K562 (cell line): ENCODE data around the gene DHRS13. TPM values are rescaled to one million over a fixed set of nuclear protein-coding genes. Genes with fewer than 3 reads are reported as not detected.
A peak's percentile ranks its signal among the peaks of the same experiment; 100 is the strongest.

Experiments
- CREBBP ChIP-seq: IDR thresholded peaks from one replicate; pipeline ENCODE4 v1.6.1; 2012; ENCODE audit warnings: low read depth, mild to moderate bottlenecking, control low read depth, inconsistent platforms, low read length
- FOS ChIP-seq: IDR thresholded peaks from 3 replicates; pipeline ENCODE4 v1.6.1; 2011; ENCODE audit not compliant: insufficient read length; ENCODE audit errors: extremely low read depth
- GATAD2A ChIP-seq: fragments of 450-650 bp; IDR thresholded peaks from 2 replicates; pipeline ENCODE4 v1.6.1; 2017
- IFI16 ChIP-seq: fragments of 250-450 bp; sonication (Bioruptor Pico); IDR thresholded peaks from 2 replicates; pipeline ENCODE4 v2.1.2; 2022; ENCODE audit warnings: mild to moderate bottlenecking, inconsistent platforms
- MTA3 ChIP-seq: fragments of 450-650 bp; formaldehyde crosslinking; IDR thresholded peaks from 2 replicates; pipeline ENCODE4 v1.6.1; 2017; ENCODE audit warnings: mild to moderate bottlenecking, borderline replicate concordance
- REST ChIP-seq, 2 experiments: fragments of 450-650 bp; formaldehyde crosslinking in 1 of 2; IDR thresholded peaks; 2 replicates each; pipeline versions ENCODE4 v1.4.0 to v1.6.1; 2014 to 2020; ENCODE audit warnings: mild to moderate bottlenecking in 2 of 2, borderline replicate concordance in 1 of 2, low read depth in 1 of 2
- SMAD3 ChIP-seq: fragments of 450-650 bp; formaldehyde crosslinking; conservative IDR thresholded peaks from 2 replicates; pipeline ENCODE4 v1.4.0; 2020; ENCODE audit warnings: mild to moderate bottlenecking
- polyA plus RNA-seq, 8 experiments: library from polyadenylated mRNA; depleted of rRNA in 4 of 8; stranded (reverse) in 5 of 8; unstranded in 3 of 8; fragments of >200 nt; fragmentation: Nextera tagmentation in 2 of 8; fragmentation: Illumina TruSeq in 1 of 8; extraction: Ambion mirVana in 2 of 8; extraction: Trizol in 1 of 8; gene quantifications; 2 replicates each; pipeline versions ENCODE4 v1.2.1 to v1.2.3, GENCODE V29; 2011 to 2014; ENCODE audit warnings: inconsistent platforms in 1 of 8, missing spikeins in 1 of 8
- total RNA-seq, 7 experiments: library from RNA; depleted of rRNA in 6 of 7; stranded (reverse); fragments of >200 nt in 6 of 7; fragmentation: Illumina TruSeq in 2 of 7; extraction: Trizol in 2 of 7; gene quantifications; 2 replicates each; pipeline versions ENCODE4 v1.2.1 to v1.2.3, GENCODE V29; 2011 to 2021; ENCODE audit warnings: low replicate concordance in 1 of 7
- TF ChIP-seq, protein P1 (sequence below), 2 experiments: fragments of 450-650 bp; IDR thresholded peaks; 2 replicates each; pipeline ENCODE4 v1.6.1; 2016; ENCODE audit warnings: mild to moderate bottlenecking in 2 of 2, borderline replicate concordance in 1 of 2, low read depth in 1 of 2, moderate library complexity in 1 of 2

The DHRS13 gene
- total and polyA plus RNA-seq, 9 of the 15 experiments (the other 6 are each of a cell fraction or from before 2014, with no cell fraction given): 0.32 to 52.3 (median 34.3) TPM; not detected in 1

GRCh38 chr17:28902819-28903545 is at the start of gene DHRS13 (continued):
- TF ChIP-seq, protein P1, sequence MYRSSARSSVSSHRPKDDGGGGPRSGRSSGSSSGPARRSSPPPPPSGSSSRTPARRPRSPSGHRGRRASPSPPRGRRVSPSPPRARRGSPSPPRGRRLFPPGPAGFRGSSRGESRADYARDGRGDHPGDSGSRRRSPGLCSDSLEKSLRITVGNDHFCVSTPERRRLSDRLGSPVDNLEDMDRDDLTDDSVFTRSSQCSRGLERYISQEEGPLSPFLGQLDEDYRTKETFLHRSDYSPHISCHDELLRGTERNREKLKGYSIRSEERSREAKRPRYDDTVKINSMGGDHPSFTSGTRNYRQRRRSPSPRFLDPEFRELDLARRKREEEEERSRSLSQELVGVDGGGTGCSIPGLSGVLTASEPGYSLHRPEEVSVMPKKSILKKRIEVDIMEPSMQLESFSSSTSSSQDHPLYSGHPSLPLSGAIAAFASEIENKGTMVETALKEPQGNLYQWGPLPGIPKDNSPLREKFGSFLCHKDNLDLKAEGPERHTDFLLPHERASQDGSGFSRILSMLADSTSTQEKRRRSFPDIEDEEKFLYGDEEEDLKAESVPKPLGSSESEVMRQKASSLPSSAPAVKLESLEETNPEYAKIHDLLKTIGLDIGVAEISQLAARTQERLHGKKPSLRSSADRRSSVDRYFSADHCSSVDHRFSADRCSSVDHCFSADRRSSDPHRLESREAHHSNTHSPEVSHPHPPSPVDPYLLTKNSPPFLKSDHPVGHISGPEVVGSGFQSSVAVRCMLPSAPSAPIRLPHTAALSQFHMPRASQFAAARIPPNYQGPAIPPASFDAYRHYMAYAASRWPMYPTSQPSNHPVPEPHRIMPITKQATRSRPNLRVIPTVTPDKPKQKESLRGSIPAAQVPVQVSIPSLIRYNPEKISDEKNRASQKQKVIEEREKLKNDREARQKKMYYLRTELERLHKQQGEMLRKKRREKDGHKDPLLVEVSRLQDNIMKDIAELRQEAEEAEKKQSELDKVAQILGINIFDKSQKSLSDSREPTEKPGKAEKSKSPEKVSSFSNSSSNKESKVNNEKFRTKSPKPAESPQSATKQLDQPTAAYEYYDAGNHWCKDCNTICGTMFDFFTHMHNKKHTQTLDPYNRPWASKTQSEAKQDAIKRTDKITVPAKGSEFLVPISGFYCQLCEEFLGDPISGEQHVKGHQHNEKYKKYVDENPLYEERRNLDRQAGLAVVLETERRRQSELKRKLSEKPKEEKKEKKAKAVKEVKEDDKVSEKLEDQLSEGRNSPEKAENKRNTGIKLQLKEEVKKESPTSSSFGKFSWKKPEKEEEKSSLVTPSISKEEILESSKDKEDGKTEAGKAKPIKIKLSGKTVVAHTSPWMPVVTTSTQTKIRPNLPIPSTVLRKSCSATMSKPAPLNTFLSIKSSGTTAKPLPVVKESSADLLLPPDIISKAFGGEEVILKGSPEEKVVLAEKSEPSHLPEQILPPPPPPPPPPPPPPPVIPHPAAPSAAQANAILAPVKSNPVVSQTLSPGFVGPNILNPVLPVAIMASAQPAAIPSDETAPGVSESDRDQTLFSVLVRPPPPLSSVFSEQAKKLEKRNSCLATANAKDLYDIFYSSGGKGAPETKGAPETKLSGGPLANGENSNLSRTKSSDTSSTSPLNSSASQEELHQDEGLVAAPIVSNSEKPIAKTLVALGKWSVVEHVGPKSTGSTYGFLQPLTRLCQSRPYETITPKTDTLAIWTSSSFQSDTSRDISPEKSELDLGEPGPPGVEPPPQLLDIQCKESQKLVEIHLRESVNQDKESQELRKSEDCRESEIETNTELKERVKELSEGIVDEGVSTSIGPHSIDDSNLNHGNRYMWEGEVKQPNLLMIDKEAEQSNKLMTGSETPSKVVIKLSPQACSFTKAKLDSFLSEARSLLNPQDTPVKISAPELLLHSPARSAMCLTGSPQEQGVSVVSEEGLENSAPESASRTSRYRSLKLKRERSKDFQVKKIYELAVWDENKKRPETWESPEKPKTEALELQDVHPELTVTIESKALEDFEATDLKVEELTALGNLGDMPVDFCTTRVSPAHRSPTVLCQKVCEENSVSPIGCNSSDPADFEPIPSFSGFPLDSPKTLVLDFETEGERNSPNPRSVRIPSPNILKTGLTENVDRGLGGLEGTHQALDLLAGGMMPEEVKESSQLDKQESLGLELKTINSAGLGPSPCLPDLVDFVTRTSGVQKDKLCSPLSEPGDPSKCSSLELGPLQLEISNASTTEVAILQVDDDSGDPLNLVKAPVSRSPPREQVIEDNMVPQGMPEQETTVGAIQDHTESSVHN (IDR thresholded peaks at IDR 0.05; ENCODE audit: borderline replicate concordance in 1 of 2, low read depth in 1 of 2): no peak; a peak in 1 of 4 replicates
- TF ChIP-seq FOS (no peak), GATAD2A (peak; percentile 93), MTA3 (peak; percentile 96), IFI16 (CRISPR knock-in tag) (no peak), CREBBP (no peak), SMAD3 (CRISPR knock-in tag) (no peak), REST (IDR thresholded peaks at IDR 0.05; ENCODE audit: borderline replicate concordance) (peak; percentile 91), REST (CRISPR knock-in tag; IDR thresholded peaks at IDR 0.05; ENCODE audit: low read depth) (peak; percentile 86)
